Stimulated activated CD4-positive, alpha-beta T cell treated with anti-CD3 and anti-CD28 coated beads, Interleukin-2, amount 100 ng/mL, for 4 hours (primary cell): ENCODE measurements around the gene APOBEC3H.
A peak's percentile ranks its signal among the peaks of the same experiment; 100 is the strongest.

Experiments
- DNase-seq: peaks from one replicate; pipeline ENCODE4 v3.0.0-alpha.2; 2020; ENCODE audit warnings: low read depth

The APOBEC3H gene

GRCh38 chr22:39081016-39081415, 16.0 kb upstream of the APOBEC3H start:
- DNase-seq: no peak

- DNase-seq: no peak
Measured at GRCh38 chr22:39081598-39081997, 15.4 kb upstream of the APOBEC3H start.

- DNase-seq: no peak
Measured at GRCh38 chr22:39083212-39084165, 13.6 kb upstream of the APOBEC3H start.

- DNase-seq: no peak
Measured at GRCh38 chr22:39084666-39085065, 12.4 kb upstream of the APOBEC3H start.

GRCh38 chr22:39087098-39087497, 9.9 kb upstream of the APOBEC3H start:
- DNase-seq: no peak

GRCh38 chr22:39087881-39088684, 9.0 kb upstream of the APOBEC3H start:
- DNase-seq: no peak

GRCh38 chr22:39088685-39089032, 8.4 kb upstream of the APOBEC3H start:
- DNase-seq: no peak

- DNase-seq: no peak
Measured at GRCh38 chr22:39089928-39090327, 7.1 kb upstream of the APOBEC3H start.

- DNase-seq: peak; percentile 53
Measured at GRCh38 chr22:39090426-39091064, 6.5 kb upstream of the APOBEC3H start.

GRCh38 chr22:39091126-39092081, 5.6 kb upstream of the APOBEC3H start:
- no peak for DNase-seq

- no peak for DNase-seq
Measured at GRCh38 chr22:39092111-39092862, 4.8 kb upstream of the APOBEC3H start.

- no peak for DNase-seq
Measured at GRCh38 chr22:39094717-39095389, 2.2 kb upstream of the APOBEC3H start.

- no peak for DNase-seq
Measured at GRCh38 chr22:39095971-39096370, 1.1 kb upstream of the APOBEC3H start.

GRCh38 chr22:39098026-39098425, 982 bp downstream of the APOBEC3H start:
- DNase-seq: no peak

GRCh38 chr22:39098576-39098975, 1.5 kb downstream of the APOBEC3H start:
- no peak for DNase-seq

GRCh38 chr22:39101226-39101625, 4.2 kb downstream of the APOBEC3H start:
- no peak for DNase-seq

- no peak for DNase-seq
Measured at GRCh38 chr22:39103431-39103830, 6.4 kb downstream of the APOBEC3H start.

GRCh38 chr22:39106326-39106725, 9.3 kb downstream of the APOBEC3H start:
- DNase-seq: no peak

- no peak for DNase-seq
Measured at GRCh38 chr22:39108487-39108886, 11.4 kb downstream of the APOBEC3H start.

GRCh38 chr22:39109361-39109760, 12.3 kb downstream of the APOBEC3H start:
- no peak for DNase-seq
